ENCODE measurements around the gene ZWILCH. TPM values are rescaled to one million over a fixed set of nuclear protein-coding genes. Genes with fewer than 3 reads are reported as not detected.

Gene ZWILCH
- total RNA-seq, 2 experiments from 2014 or later, result 21.6 to 23.3 TPM

DNA sequence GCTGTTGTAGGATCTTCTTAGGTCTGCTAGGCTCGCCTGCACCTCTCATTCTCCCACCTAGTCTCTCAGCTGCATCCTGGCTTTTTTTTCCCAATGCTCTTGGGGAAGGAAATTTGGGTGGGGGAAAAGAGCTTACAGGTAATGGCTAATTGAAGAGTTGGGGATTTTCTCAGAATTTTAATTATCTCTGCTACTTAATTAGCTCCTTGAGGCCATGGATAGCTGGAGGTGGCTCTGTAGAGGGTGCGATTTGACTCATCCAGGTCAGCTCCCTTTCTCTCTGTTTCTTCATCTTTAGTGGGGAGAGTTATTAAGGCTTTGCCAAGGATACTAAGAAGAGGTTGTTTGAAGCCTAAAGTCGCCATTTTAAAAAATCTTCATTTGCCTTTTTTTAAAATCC lies 30.2 kb upstream of the ZWILCH start:
- CTCF ChIA-PET, result interaction anchor here (0.8 to 1.1 kb wide), 3 partner anchors 22 to 73 kb away, joined by 3 to 5 read pairs (median 4); partner anchors contain the start of gene SNAPC5
- DNase-seq, result no peak
- intact Hi-C loops (cut with micrococcal nuclease), result no loop called here
- Mint-ChIP-seq H3K9me3 (no peaks in the 10 kb centered on the region), H3K27me3 (ENCODE audit: low read depth) (no peaks in the 10 kb centered on the region), H3K4me3 (no peak overlapping the region), H3K4me1 (ENCODE audit: low read depth) (peaks cover 55% of the 10 kb centered on the region), H3K27ac (peak overlapping the region; percentile 9), H3K36me3 (ENCODE audit: low read depth) (peaks cover 6% of the 10 kb centered on the region)

DNA sequence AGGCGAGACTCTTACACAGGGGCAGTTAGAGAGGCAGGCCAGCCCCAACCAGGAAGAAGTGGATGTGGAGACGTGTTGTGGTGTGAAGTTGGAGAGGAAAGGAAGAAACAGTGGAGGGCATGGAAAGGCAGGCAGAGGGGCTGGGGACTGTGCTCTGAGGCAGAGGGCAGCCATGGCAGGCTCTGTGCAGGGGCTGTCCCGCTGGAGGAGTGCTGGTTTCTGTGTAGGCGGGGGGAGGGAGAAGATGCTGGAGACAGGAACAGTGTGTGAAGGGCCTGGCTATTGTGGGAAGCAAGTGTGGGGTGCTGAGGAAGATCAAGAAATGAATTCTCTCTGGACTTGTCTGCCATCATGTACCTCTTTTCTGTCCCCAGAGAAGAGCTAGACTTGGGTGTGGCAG lies 28.6 kb upstream of the ZWILCH start:
- CTCF ChIA-PET, result no interaction called here
- no peaks in the 10 kb centered on the region for H3K27me3 Mint-ChIP-seq (ENCODE audit: low read depth)
- DNase-seq, result peak; percentile 54
- intact Hi-C loops (cut with micrococcal nuclease), result no loop called here
- no peak overlapping the region for H3K4me3 Mint-ChIP-seq
- peak overlapping the region; percentile 24 for H3K27ac Mint-ChIP-seq
- H3K36me3 Mint-ChIP-seq (ENCODE audit: low read depth), result peaks cover 11% of the 10 kb centered on the region
- no peaks in the 10 kb centered on the region for H3K9me3 Mint-ChIP-seq
- peaks cover 40% of the 10 kb centered on the region for H3K4me1 Mint-ChIP-seq (ENCODE audit: low read depth)

DNA sequence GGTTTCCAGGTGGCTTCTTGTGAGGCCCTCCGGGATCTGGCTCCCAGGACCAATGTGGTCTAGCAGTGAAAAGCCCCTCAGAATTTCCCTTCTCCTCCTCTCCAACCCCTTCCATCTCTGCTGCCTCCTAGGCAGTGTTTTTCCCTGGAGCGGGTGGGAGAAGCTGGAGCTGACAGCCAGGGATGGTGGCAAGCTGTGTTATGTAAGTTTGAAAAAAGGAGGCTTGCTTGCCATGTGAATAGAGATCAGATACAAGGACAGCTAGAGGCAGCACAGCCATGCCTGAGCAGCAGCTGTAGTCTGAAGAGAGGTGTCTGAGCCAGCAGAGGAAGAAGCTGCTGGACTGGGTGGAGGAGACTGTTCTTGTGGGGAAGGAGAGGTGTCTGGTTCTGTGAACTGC lies 28.1 kb upstream of the ZWILCH start:
- no peak for DNase-seq
- intact Hi-C loops (cut with micrococcal nuclease), result no loop called here
- no peaks in the 10 kb centered on the region for H3K9me3 Mint-ChIP-seq
- peaks cover 35% of the 10 kb centered on the region for H3K4me1 Mint-ChIP-seq (ENCODE audit: low read depth)
- no peak overlapping the region for H3K27ac Mint-ChIP-seq
- CTCF ChIA-PET, result no interaction called here
- H3K4me3 Mint-ChIP-seq, result no peak overlapping the region
- peaks cover 14% of the 10 kb centered on the region for H3K36me3 Mint-ChIP-seq (ENCODE audit: low read depth)
- H3K27me3 Mint-ChIP-seq (ENCODE audit: low read depth), result no peaks in the 10 kb centered on the region

DNA sequence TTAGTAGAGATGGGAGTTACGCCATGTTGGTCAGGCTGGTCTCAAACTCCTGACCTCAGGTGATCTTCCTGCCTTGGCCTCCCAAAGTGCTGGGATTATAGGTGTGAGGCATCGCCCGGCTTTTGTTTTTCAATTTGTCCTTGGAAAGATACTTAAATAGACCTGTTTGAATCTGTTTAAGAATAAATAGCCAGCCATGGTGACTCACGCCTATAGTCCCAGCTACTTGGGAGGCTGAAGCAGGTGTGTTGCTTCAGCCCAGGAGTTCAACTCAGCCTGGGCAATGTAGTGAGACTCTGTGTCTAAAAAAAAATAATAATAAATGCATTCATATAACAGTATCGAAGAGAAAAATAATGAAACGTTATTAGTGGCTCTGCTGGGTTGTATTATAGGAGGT lies 24.9 kb upstream of the ZWILCH start:
- DNase-seq, result no peak
- Mint-ChIP-seq H3K4me3 (no peak overlapping the region), H3K27me3 (ENCODE audit: low read depth) (no peaks in the 10 kb centered on the region), H3K4me1 (ENCODE audit: low read depth) (peaks cover 17% of the 10 kb centered on the region), H3K27ac (no peak overlapping the region), H3K36me3 (ENCODE audit: low read depth) (peaks cover 16% of the 10 kb centered on the region), H3K9me3 (no peaks in the 10 kb centered on the region)
- intact Hi-C loops (cut with micrococcal nuclease), result no loop called here
- CTCF ChIA-PET, result no interaction called here

DNA sequence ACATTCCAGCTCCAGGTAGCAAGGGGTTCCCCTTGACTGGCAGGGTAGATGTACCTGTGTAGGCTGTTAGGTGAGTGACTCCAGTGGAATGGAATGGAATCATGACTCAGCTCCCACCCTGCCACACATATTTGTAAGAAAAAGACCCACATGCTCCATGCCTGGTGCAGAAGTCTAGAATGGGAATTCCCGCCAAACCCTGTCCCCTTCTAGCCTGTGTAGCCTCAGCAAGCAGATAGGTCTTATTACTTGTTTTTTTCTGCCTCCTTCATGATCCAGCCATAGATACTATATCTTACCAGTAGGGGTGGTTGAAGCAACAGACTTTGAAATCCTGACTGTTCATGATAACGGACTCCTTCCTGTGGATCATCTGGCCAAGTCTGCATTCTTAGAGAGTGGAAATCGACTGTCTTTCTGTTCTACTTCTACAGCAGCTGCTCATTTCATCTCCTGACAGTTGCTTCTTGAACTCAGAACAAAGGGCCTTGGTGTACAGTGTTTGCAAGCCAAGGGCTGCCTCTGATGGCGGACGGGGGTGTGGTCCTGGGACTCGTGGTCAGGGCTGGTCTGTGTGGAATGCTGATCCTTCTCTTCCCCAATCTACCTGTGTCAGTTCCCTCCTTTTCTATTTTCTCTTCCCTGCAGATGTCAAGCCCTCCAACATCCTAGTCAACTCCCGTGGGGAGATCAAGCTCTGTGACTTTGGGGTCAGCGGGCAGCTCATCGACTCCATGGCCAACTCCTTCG lies 23.8 kb upstream of the ZWILCH start:
- H3K9me3 Mint-ChIP-seq, result no peaks in the 10 kb centered on the region
- no peaks in the 10 kb centered on the region for H3K27me3 Mint-ChIP-seq (ENCODE audit: low read depth)
- peaks cover 16% of the 10 kb centered on the region for H3K36me3 Mint-ChIP-seq (ENCODE audit: low read depth)
- CTCF ChIA-PET, result no interaction called here
- peaks cover 8% of the 10 kb centered on the region for H3K4me1 Mint-ChIP-seq (ENCODE audit: low read depth)
- DNase-seq, result no peak
- intact Hi-C loops (cut with micrococcal nuclease), result no loop called here
- H3K27ac Mint-ChIP-seq, result no peak overlapping the region
- H3K4me3 Mint-ChIP-seq, result no peak overlapping the region

DNA sequence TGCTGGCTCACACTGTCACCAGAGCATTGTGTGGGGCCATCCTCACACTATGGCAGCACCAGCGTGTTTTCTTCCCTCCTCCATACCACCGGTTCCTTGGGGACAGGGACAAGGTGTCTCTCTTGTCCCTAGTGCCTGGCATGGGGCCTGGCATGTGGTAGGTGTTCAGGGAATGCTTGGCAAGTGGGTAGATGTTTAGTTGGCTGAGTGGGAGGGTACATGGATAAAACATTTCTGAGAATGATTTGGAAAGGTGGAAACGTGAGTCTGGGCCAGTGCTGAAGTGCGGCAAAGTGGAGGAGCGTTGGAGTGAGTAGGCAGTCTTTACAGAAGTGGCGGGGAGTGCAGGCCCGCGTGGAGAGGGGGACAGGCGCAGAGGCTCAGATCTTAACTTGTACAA lies 22.6 kb upstream of the ZWILCH start:
- intact Hi-C loops (cut with micrococcal nuclease), result no loop called here
- no peak overlapping the region for H3K27ac Mint-ChIP-seq
- H3K4me1 Mint-ChIP-seq (ENCODE audit: low read depth), result no peaks in the 10 kb centered on the region
- H3K36me3 Mint-ChIP-seq (ENCODE audit: low read depth), result peaks cover 16% of the 10 kb centered on the region
- no peaks in the 10 kb centered on the region for H3K9me3 Mint-ChIP-seq
- CTCF ChIA-PET, result no interaction called here
- H3K27me3 Mint-ChIP-seq (ENCODE audit: low read depth), result no peaks in the 10 kb centered on the region
- no peak overlapping the region for H3K4me3 Mint-ChIP-seq
- DNase-seq, result no peak

DNA sequence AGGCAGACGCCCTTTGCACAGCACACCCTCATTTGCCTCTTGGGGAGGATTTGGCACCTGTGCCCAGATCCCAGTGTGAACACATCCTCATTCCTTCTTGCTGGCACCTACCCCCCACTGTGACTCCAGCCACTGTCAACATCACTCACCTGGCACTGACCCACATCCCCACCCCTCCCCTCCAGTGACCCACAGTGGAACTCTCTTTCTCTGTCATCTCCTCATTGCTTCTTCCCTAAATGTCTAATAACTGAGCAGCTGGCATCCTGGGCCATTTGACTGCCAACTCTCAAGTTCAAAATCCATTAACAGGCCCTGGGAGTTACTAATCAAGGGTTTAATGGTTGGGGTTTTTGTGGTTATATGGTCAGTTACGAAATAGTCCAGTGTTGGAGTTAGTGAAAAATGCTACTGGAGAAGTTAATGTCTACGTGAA lies 22.0 kb upstream of the ZWILCH start:
- CTCF ChIA-PET, result no interaction called here

DNA sequence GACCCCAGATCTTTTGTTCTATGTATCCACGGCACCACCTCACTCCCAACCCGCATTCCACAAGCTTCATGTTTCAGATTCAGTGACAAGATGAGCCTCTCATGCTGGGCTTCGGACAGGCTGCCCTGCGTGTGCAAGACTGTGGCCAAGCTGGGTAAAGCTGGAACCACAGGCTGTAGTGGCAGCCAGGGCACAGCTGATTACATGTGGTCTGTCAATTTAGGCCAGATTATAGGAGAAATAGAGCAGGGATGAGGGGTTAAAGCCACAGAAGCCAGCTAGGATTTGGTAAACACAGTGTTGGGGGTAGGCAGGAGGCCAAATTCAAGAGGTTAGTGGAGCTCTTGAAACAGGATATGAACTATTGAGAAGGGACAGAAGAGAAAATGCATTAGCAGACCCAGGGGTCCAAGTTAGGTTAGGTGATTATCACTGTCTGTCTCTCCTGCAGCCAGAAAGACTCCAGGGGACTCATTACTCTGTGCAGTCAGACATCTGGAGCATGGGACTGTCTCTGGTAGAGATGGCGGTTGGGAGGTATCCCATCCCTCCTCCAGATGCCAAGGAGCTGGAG lies 20.5 kb upstream of the ZWILCH start:
- DNase-seq, result no peak
- H3K27me3 Mint-ChIP-seq (ENCODE audit: low read depth), result no peaks in the 10 kb centered on the region
- H3K27ac Mint-ChIP-seq, result no peak overlapping the region
- H3K4me3 Mint-ChIP-seq, result no peak overlapping the region
- CTCF ChIA-PET, result interaction anchor here (0.6 to 1.0 kb wide), 4 partner anchors 10 to 140 kb away, joined by 3 to 4 read pairs (median 3); partner anchors contain the start of gene SNAPC5
- H3K4me1 Mint-ChIP-seq (ENCODE audit: low read depth), result no peaks in the 10 kb centered on the region
- no peaks in the 10 kb centered on the region for H3K9me3 Mint-ChIP-seq
- intact Hi-C loops (cut with micrococcal nuclease), result no loop called here
- peaks cover 17% of the 10 kb centered on the region for H3K36me3 Mint-ChIP-seq (ENCODE audit: low read depth)

More for the DNA sequence above, 22.0 kb upstream of the ZWILCH start:
- Mint-ChIP-seq H3K27ac (no peak overlapping the region), H3K27me3 (ENCODE audit: low read depth) (no peaks in the 10 kb centered on the region), H3K36me3 (ENCODE audit: low read depth) (peaks cover 16% of the 10 kb centered on the region), H3K9me3 (no peaks in the 10 kb centered on the region), H3K4me1 (ENCODE audit: low read depth) (no peaks in the 10 kb centered on the region), H3K4me3 (no peak overlapping the region)
- no peak for DNase-seq
- intact Hi-C loops (cut with micrococcal nuclease), result no loop called here

DNA sequence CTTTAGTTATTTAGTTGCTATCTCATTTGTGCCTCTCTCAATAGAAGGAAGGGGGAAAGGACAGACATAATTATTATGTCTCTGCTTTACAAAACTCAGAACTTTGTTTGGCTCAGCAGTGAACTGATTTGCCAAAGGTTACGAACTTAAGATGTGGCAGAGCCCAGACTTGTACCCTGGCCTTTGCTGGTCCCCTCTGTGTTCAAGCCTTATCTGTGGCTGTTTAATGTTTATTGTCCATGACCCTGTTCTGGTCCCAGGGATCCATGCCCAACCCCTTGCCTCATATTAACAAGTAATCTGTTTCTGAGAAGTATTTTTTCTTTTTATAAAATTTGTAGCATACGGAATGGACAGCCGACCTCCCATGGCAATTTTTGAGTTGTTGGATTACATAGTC lies 18.2 kb upstream of the ZWILCH start:
- Mint-ChIP-seq H3K4me3 (no peak overlapping the region), H3K9me3 (no peaks in the 10 kb centered on the region), H3K27me3 (ENCODE audit: low read depth) (no peaks in the 10 kb centered on the region), H3K4me1 (ENCODE audit: low read depth) (peaks cover 3% of the 10 kb centered on the region), H3K27ac (no peak overlapping the region), H3K36me3 (ENCODE audit: low read depth) (peaks cover 14% of the 10 kb centered on the region)
- intact Hi-C loops (cut with micrococcal nuclease), result no loop called here
- CTCF ChIA-PET, result no interaction called here
- no peak for DNase-seq

DNA sequence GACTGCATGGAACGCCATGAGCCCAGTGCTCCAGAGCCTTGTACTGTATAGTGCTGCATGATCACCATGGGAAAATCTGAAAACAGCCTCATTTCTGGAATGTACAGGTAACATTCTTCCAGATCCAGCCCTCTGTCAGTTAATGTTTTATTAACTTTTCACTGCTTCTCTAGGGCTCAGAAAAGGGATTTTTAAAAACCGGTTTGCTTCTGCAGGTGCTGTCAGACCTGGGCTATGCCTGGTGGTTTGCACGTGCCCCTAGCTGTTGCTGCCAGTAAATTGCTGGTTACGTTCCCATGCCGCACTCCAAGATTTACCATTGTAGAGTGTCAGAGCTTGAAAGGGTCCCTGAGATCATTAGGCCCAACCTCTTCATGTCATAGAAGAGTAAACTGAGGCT lies 16.6 kb upstream of the ZWILCH start:
- Mint-ChIP-seq H3K27ac (peak overlapping the region; percentile 1), H3K9me3 (no peaks in the 10 kb centered on the region), H3K4me1 (ENCODE audit: low read depth) (peaks cover 7% of the 10 kb centered on the region), H3K4me3 (no peak overlapping the region), H3K27me3 (ENCODE audit: low read depth) (no peaks in the 10 kb centered on the region), H3K36me3 (ENCODE audit: low read depth) (peaks cover 18% of the 10 kb centered on the region)
- intact Hi-C loops (cut with micrococcal nuclease), result no loop called here
- CTCF ChIA-PET, result no interaction called here
- no peak for DNase-seq

DNA sequence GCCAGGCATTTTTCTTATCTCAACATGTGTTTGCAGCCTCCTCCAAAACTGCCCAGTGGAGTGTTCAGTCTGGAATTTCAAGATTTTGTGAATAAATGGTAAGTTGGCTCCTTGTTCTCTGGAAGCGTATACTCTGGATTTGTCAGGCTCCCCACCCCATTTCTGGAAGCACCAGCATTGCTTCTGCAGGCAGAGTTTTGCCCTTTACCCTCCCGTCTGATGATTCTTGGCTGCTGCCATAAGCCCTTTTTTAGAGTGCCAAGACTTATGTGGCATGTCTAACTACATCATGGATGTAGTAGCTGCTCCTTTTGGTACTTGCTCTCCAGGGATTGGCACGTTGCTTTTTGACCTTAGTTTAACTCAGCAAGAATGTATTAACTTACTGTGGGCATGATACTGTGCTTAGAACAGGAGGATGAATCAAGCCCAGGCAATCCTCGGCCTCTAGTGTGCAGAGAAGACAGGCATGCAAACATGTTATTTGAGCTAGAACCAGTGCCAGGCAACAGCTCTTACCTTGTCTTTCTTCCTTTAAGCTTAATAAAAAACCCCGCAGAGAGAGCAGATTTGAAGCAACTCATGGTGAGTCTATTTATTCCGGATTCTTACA lies 15.8 kb upstream of the ZWILCH start:
- CTCF ChIA-PET, result interaction anchor here (0.6 kb wide), 1 partner anchor 9 kb away, joined by 3 read pairs; the partner anchor contains the start of gene SNAPC5
- Mint-ChIP-seq H3K36me3 (ENCODE audit: low read depth) (peaks cover 23% of the 10 kb centered on the region), H3K9me3 (no peaks in the 10 kb centered on the region), H3K4me1 (ENCODE audit: low read depth) (peaks cover 11% of the 10 kb centered on the region), H3K27me3 (ENCODE audit: low read depth) (no peaks in the 10 kb centered on the region), H3K27ac (peak overlapping the region; percentile 61), H3K4me3 (no peak overlapping the region)
- no peak for DNase-seq
- intact Hi-C loops (cut with micrococcal nuclease), result no loop called here

DNA sequence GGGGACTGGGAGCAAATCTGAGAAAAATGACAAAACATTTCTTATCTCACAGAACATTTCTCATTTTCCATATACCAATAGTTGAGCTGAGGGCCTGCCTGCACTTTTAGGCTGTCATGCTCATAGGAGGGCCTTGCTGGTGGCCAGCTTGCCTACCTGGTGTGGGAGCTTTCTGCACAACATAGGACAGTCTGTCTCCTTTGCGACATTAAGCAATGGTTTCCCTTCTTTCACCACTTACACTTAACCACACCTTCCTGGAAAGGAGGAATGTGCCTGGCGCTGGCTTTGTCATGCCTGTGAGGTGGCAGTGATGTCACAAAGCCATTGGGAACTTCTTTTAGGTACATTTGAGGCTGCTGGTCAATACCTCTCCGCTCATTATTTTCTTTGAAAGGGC lies 13.3 kb upstream of the ZWILCH start:
- DNase-seq, result no peak
- CTCF ChIA-PET, result interaction anchor here (0.5 to 1.9 kb wide), 2 partner anchors 105 to 133 kb away, joined by 4 to 5 read pairs; partner anchors contain the start of gene MAP2K1

More for the DNA sequence above, 13.3 kb upstream of the ZWILCH start:
- no peaks in the 10 kb centered on the region for H3K9me3 Mint-ChIP-seq
- H3K27ac Mint-ChIP-seq, result peak overlapping the region; percentile 61
- H3K4me3 Mint-ChIP-seq, result no peak overlapping the region
- peaks cover 28% of the 10 kb centered on the region for H3K4me1 Mint-ChIP-seq (ENCODE audit: low read depth)
- H3K27me3 Mint-ChIP-seq (ENCODE audit: low read depth), result no peaks in the 10 kb centered on the region
- intact Hi-C loops (cut with micrococcal nuclease), result loop anchor here (10.0 kb wide), 1 partner anchor 1187 kb away; the partner anchor contains the start of gene RNU5B-1
- H3K36me3 Mint-ChIP-seq (ENCODE audit: low read depth), result peaks cover 32% of the 10 kb centered on the region

Measured in activated naive CD4-positive, alpha-beta T cell treated with anti-CD3 and anti-CD28 coated beads for 36 hours (primary cell).